DMS 273 (cell line): ENCODE results near the gene PTGIS.

Experiments
- DNase-seq: peaks from one replicate; lab custom pipeline; 2025; ENCODE audit not compliant: unreplicated experiment; lab: John Stamatoyannopoulos, UW

Gene PTGIS

DNA sequence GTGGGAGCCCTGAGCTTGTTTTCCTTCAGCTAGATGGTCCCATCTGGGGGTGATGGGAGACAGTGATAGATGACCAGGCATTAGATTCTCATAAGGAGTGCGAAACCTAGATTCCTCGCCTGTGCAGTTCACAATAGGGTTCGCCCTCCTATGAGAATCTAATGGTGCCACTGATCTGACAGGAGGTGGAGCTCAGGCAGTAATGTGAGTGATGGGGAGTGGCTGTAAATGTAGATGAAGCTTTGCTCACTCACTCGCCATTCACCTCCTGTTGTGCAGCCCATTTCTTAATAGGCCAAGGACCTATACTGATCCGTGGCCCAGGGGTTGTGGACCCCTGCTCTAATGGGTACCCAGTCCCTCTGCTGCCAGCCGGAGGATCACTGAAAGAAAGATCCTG lies 64.8 kb downstream of the PTGIS start:
- no peak for DNase-seq

DNA sequence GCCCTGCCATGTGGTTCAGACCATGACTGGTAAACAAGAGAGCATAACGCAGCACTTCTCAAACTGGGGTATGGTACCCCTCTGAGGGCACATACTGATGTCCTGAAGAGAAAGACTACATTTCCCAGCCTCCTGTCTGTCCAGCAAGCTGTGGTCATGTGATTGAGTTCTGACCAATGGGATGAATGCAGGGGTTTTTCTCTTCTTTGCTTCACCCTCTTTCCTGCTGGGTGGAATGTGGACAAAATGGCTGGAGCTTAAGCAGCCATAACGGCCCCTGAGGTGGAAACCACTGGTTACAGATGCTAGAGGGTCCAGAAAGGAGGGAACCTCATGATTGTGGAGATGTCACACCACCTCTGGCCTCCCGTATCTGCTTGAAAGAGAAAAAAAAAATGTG lies 66.0 kb downstream of the PTGIS start:
- DNase-seq: peak; percentile 60

DNA sequence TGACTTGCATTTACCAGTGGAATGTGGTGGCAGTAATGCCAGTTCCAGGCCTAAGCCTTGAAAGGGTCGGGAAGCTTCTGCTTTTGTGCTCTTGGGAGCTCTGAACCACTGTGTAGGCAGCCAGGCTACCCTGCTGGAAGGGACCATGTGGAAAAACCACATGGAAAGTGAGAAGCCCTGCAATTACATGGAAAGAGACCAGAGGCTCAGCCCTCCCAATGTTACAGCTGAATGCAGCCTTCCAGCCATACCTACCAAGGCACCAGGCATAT lies 70.6 kb downstream of the PTGIS start:
- DNase-seq: no peak

DNA sequence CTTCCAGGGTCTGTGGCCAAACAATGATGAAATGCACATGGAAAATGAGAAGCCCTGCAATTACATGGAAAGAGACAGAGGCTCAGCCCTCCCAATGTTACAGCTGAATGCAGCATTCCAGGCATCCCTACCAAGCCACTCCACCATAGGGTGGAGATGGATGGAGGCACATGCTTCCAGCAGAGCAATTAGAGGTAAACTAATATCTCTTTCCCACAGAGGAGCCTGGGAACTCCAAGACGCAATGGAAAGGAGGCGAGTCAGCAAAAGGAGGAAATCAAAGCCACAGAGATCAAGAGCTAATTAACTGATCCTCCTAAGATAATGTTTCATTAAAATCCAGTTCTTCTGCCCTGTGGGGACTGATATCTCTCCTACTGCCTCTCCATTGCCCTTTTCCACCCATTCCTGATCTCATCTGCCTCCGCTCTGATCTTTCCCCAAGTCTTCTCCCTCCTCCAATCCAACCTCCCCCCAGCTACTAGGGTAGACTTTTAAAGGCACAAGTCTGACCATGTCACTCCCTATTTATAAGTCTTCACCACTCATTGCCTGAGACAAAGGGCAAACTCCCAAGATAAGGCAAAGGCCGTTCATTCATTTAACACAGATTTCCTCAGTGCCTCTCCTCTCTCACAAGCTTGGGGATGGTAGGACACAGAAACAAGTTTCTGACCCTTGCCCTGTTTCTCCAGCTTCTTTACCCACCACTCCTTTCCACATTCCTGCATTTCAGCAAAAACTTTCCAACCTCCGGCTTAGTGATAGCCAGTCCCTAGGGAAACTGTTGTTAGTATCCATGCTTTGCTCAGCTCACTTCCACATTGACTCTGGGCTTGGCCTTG lies 71.2 kb downstream of the PTGIS start:
- peak; percentile 22 for DNase-seq

DNA sequence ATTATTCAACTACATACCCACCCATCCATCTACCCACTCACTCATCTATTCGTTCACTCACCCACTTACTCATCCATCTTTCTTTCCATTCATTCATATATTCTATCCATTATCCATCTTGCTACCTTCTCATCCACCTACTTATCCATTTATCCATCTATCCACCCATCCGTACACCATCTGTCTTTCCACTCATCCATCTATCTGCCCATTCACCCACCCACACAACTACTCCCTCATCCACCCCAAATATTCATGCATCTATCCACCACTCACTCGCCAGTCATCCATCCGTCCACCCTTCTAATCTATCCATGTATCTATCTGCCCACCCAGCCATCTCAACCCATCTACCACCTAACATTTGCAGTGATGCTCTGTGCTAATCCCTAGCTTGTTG lies 71.9 kb downstream of the PTGIS start:
- DNase-seq: no peak

DNA sequence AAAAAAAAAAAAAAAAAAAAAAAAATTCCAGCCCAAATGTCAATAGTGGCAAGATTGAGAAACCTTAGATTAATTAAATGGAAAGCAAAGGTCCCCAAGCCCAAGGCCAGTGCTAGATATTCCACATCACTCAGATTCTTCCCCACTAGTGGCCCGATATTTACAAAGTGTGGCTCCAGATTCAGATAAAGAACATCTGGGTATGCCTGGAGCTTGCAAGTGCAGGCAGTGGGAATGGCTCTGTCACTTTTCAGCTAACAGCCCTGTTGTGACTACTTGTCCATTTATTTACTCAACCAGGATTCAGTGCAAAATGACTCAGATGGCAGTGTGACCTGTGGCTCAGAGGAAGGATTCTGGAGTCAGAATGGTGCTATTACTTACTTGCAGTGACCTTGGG lies 77.2 kb downstream of the PTGIS start:
- DNase-seq: no peak

DNA sequence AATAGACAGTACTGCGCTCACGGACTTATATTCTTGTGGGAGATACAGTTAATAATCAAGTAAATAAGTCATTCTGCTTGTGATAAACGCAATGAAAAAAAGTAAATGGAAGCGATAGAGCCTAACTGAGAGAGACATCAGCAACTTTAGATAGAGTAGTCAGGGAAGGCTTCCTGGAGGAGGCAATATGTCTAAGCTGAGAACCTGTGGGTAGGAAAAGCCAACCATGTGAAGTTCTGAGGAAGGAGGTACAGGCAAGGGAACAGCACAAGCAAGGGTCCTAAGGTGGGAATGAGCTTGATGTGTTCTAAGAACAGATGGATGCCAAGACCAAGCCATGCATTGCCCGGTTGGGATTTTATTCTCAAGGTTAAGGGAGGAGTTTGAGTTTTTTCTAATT lies 78.2 kb downstream of the PTGIS start:
- DNase-seq: no peak

DNA sequence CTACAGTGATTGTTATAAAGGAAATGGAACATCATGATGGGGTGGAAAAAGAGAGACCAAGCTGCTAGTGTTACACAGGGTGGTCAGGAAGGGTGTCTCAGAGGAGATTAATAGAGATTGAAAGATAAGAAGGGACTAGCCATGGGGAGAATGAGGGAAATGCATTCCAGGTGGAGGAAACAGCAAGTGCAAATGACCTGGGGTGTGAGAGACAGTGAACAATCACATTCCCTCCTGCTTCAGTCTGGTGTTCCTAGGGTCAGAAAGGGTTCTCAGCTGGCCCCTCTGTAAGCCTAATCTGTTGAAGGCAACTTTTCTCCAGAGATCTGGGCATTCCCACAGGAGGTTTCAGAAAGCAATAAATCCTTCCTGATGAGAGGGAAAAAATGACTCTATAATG lies 81.9 kb downstream of the PTGIS start:
- DNase-seq: no peak

DNA sequence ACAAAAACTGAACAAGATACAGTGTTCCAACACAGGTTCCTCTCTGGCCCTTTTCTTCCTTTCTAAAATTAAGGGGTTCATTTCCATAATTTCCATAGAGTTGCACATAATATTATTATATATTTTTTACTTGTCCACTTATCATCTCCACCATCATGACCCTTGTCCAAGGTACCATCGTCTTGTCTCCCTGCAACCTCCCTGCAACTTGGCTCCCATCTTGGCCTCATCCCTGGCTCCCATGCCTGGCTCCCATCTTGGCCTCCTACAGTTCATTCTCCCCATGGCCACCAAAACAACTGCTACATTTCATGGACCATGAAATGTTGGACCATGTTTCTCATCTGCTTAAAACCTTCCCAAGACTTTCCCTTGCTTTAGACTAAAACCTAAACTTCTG lies 82.4 kb downstream of the PTGIS start:
- no peak for DNase-seq

DNA sequence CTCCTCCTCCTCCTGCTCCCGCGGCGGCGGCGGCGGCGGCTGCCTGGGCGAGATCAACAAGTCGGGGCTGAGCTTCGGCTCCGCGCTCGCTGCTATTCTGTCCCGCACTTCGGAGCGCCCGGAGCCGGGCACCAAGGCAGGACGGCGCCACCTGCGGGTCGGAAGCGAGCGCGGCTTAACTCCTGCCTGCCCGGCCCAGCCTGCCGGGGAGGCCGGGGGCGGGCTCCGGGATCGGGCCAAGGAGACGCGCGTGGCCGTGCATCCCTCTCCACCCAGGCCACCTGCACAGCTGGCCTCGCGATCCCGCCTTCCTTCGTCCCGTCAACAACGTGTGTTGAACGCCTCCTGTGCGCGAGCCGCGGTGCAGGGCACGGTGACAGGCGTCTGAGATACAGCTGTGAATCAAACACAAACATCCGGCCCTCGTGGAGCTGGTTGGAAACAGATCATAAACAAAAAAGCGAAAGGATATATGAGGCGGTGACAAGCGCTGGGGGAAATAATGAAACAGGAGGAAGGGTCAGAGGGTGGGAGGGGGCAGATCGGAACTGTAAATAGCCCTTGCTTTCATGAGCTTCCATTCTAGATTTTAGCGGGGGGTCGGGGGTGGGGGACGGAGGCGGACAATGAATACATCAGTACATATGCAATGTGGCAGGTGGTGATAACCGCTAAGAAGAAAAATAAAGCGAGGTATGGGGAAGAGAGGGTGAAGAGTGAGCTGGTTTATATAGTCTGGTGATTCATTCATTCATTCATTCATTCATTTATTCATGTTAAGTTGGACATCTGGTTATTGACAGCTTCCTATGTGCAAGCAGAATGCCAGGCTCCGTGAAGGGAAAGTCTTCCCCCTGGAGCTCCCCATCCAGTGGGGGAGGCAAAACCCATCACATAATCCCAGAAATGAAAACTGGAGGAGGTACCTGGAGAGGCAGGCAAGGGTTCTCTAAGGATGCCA lies 83.5 kb downstream of the PTGIS start:
- peak; percentile 94 for DNase-seq

DNA sequence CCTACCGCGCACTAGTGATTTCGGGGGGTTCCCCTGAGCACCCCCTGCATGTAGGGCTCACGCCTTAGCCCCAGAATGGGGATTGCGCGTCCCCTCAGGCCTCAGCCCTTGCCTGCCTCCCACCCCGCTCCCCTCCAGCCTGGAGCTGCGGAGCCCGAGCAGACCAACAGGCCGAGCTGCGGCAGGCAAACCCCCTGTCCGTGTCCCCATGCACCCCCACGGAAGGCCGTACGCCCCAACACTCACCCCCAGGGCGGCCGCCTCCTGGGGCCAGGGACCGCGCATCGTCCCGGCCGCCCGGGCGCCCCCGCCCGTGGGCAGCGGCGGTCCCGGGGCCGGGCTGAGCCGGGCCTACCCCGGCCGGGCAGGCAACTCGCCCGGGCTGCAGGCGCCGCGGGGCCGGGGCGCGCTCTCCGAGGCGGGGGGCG lies 84.2 kb downstream of the PTGIS start:
- DNase-seq: peak; percentile 46

DNA sequence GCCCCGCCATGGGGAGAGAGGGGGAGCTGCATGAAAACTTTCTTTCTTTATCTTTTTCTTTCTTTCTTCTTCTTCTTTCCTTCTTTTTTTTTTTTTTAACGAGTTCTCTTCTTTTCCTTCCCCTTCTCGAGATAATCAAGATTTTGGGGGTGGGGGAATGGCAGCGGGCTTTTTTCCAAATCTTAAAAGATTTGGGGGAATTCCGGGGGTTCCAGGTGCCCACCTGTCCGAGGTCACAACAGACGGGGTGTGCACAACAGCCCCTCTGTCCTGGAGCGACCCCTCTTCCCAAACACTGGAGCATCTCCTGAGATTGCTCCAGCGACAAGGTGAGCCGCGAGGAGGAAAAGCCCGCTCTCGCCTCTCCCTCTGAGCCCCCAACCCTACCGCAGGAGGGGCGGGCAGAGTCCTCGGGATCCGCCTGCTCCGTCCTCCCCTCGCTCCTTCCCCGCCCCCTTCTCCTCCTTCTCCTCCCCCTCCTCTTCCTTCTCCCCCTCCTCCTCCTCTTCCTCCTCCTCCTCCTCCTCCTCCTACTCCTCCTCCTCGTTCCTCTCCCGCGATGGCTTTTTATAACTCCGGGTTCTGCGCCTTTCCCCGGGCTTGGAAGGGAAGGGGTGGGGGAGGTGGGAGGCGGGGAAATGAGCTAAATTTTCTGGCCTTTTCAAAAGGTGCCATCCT lies 84.8 kb downstream of the PTGIS start:
- peak; percentile 45 for DNase-seq

DNA sequence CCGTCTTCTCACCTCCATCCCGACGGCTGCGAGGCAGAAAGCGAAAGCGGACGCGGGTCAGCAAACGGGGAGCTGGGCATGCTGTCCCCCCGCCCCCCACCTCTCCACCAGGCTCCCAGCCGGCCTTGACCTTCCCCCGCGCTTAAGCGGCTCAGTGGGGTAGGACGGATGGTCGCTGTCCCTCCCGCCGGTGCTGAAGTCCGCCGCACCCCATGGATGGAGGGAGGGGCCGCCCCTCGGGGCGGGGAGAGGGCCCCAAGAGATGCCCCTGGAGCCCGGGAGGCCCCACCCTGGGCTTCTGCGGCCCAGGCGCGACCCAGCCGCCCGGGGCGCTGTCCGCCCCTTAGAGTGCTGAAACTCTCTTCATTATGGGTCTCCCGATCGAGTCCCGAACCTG lies 85.3 kb downstream of the PTGIS start, which contains the start of gene KCNB1:
Gene KCNB1, minus strand, starts transcription at position 48 of the 397 bp plus-strand sequence. CDS start 188 bp downstream, outside the sequence.
- DNase-seq: peak; percentile 18

DNA sequence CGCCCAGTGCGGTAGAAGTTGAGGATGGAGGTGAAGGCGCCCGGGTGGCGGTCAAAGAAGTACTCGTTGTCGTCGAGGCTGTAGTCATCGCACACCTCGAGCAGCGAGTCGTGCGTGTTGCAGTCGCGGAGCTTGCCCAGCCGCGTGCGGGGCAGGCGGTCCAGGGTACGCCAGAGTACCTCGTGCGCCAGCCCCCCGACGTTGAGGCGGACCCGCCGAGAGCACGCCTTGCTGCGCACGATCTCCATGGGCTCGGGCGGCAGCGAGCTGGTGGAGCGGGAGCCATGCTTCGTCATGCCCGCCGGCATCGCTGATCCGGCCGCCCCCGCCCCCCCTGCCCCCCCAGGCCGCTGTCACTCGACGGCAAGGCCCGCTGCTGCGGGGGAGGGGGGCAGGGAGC lies 85.8 kb downstream of the PTGIS start:
- DNase-seq: no peak

DNA sequence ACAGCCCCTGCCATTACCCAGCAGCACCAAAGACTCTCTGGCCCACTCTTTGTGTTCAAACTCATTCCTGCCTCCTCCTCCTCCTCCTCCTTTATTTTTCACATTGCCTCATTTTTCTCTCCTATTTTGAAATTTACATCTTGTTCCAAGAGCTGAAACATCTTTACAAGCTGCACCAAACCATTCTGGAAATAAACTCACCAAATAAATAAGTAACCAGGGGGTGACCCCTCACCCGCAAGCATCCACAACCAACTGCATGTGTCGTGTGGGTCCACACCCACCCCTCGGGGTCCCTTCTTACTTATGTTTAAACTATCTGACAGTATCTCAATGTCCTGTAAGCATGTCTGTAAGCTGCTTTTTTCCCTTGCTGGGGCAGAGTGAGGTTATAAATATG lies 86.8 kb downstream of the PTGIS start:
- DNase-seq: no peak

DNA sequence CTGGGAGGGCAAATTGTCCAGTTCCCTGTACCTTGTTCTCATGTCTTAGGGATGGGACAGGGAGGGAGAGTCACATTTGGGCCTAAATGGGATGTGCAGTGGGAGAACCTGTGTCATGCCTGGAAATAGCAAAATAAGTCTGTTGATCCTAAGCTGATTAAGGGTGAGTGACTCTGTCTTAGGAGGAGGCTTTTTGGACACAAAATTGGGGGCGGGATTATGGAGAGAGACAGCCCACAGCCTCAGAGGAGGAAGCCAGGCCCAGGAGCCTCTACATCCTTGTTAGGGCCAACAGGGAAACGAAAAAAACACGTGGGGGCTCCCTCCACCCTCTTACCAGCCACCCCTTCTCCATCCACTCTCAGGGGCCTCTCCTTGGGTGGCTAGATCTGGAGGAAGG lies 87.7 kb downstream of the PTGIS start:
- DNase-seq: no peak

DNA sequence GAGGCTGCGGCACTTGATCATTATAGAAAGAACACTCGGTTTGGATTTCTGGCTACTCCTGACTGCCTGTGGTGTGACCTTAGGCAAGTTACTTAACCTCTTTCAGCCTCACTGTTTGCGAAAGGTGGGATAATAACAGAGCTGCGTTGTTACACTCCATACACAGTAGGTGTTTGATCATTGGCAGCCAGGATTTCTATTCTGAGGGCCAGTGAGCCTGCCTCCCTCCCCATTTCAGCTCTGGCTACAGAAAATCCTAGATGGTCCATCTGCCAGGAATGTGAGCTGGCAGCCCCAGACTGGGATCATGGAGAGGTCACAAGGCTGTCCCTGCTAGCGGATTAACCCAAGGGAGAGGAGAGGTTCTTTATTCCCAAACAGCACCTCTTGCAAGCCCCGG lies 88.2 kb downstream of the PTGIS start:
- DNase-seq: peak; percentile 49

DNA sequence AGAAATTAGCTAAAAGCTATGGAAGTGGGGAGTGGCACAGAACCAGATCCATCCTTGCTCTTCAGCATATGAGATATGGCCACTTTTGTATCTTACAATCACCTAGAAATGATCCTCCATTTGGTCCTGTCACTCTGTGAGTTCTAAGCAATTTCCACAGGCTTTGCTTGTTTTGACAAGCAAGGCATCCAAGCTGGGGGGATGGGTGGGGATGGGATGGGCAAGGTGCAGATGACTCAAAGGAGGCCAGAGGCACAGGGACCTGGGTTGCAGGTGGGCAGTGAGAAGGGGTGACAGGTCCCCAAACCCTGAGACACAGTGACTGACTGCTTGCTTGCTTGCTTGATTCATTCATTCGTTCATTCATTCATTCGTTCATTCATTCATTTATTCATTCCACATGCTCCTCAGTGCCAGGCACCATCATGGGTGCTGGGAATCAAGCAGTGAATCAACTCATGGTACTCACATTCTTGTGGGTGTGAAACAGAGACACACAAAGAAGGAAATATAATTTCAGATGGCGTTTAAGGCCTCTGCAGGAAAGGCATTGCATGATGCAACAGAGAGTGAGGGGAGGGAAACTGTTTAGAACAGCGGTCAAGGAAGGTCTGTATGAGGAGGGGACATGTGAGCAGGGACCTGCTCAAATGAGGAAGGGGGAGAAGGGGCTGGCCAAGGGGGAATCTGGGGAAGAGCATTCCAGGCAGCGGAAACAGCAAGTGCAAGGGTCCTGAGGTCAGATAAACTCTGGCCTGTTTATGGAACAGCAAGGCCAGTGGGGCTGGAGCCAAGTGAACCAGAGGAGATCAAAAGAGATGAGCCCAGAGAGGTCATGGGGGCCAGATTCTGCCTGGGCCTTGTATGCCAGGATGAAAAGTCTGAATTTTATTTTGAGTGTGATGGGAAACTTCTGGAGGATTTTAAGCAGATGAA lies 88.9 kb downstream of the PTGIS start:
- no peak for DNase-seq

DNA sequence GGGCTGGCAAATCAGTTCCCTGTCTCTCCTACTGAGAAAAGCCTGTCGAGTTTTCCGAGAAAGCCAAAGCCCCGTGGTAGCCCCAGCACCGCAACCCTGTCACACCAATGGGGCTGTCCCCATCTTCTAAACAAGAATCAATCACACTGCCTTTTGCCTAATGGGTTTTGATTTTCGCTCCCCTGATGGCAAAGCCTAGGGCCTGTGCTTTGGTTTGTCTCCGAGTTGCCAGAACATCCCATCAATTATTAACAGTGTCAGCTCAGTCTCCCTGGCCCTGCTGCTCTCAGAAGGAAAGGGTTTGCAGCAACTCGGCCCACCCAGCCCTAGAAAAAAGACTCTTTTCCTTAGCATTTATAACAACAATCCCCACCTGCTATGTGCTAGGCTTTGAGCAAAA lies 89.7 kb downstream of the PTGIS start:
- DNase-seq: no peak

DNA sequence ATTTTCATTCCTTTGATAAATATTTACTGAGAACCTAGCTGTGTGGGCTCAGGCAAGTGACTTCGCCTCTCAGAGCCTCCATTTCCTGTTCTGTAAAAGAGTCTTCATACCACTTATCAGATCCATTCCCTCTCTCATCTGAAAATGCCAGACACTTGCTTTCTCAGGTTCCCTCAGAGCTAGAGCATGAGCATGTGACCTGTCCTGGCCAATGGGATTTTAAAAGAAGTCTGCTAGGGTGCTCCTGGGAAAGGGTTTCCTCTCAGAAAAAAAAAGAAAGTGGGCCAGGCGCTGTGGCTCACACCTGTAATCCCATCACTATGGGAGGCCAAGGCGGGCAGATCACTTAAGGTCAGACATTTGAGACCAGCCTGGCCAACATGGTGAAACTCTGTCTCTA lies 90.7 kb downstream of the PTGIS start:
- no peak for DNase-seq

DNA sequence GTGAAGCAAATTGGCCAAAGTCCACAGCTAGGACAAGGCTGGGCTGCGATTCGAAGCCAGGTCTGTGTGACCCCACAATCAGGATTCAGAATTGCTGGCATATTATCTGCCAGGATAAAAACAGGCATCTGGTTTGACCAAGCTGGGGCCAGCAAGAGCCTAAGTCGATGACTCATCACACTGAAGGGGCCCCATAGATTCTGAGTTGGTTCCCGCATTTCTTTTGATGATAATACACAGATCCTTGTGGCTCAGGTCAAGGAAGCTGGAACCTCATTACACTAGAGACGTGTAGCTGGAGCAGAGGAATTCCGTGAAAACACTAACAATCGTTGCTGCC lies 92.0 kb downstream of the PTGIS start:
- no peak for DNase-seq
